Skeletal muscle satellite cell (primary cell): ENCODE data around the gene RRBP1. TPM values are rescaled to one million over a fixed set of nuclear protein-coding genes. Genes with fewer than 3 reads are reported as not detected.

Experiments used
- H3K27me3 ChIP-seq: 2 replicates; pipeline ENCODE4 v1.7.0; 2013; ENCODE audit warnings: low read length; ENCODE audit not compliant: control insufficient read depth, insufficient read depth
- H3K36me3 ChIP-seq: 2 replicates; pipeline ENCODE4 v1.7.0; 2013; ENCODE audit warnings: mild to moderate bottlenecking, control low read depth, low read length; ENCODE audit not compliant: insufficient read depth
- H3K4me1 ChIP-seq: 2 replicates; pipeline ENCODE4 v1.7.0; 2013; ENCODE audit warnings: low read length; ENCODE audit not compliant: control insufficient read depth, insufficient read depth
- H3K4me2 ChIP-seq: 2 replicates; pipeline ENCODE4 v1.7.0; 2013; ENCODE audit warnings: mild to moderate bottlenecking, low read length
- H3K4me3 ChIP-seq: 2 replicates; pipeline ENCODE4 v1.7.0; 2013; ENCODE audit warnings: low read length
- H3K9ac ChIP-seq: 2 replicates; pipeline ENCODE4 v1.7.0; 2013; ENCODE audit warnings: mild to moderate bottlenecking, low read depth, low read length, moderate library complexity
- H3K9me3 ChIP-seq: replicated peaks from 2 replicates; pipeline ENCODE4 v1.7.0; 2013; ENCODE audit warnings: mild to moderate bottlenecking, control low read depth, low read length
- total RNA-seq: library from RNA; depleted of rRNA; stranded (reverse); fragments of >200 nt; gene quantifications from 2 replicates; pipeline ENCODE4 v1.2.3, GENCODE V29; 2012; rRNA removed

Gene RRBP1
- 94.8 and 108 TPM in 2 replicates for total RNA-seq

- peaks cover 29% of the 10 kb centered on the region for H3K36me3 ChIP-seq
- peaks cover 30% of the 10 kb centered on the region for H3K27me3 ChIP-seq
- no peaks in the 10 kb centered on the region for H3K9me3 ChIP-seq
- H3K4me2 ChIP-seq: peak within 1 kb of the TSS; percentile 93
- peak within 1 kb of the TSS; percentile 98 for H3K4me3 ChIP-seq
- H3K4me1 ChIP-seq: peaks cover 22% of the 10 kb centered on the region
- peak within 1 kb of the TSS; percentile 98 for H3K9ac ChIP-seq
These were observed at the start of gene RRBP1 for GRCh38 chr20:17682103-17682888. TSS of gene RRBP1 (minus strand) at chr20:17682242. CDS start at chr20:17660507, 21,735 bp downstream.

GRCh38 chr20:17731233-17731632 is 49.2 kb upstream of the RRBP1 start:
- Histone ChIP-seq H3K4me2 (no peak overlapping the region), H3K4me1 (peaks cover 9% of the 10 kb centered on the region), H3K36me3 (no peaks in the 10 kb centered on the region), H3K9ac (no peak overlapping the region), H3K4me3 (no peak overlapping the region), H3K27me3 (peaks cover 5% of the 10 kb centered on the region), H3K9me3 (peaks cover 6% of the 10 kb centered on the region)

- no peaks in the 10 kb centered on the region for H3K9me3 ChIP-seq
- no peak overlapping the region for H3K9ac ChIP-seq
- no peak overlapping the region for H3K4me2 ChIP-seq
- H3K4me3 ChIP-seq: no peak overlapping the region
- H3K27me3 ChIP-seq: peaks cover 5% of the 10 kb centered on the region
- peaks cover 2% of the 10 kb centered on the region for H3K4me1 ChIP-seq
- no peaks in the 10 kb centered on the region for H3K36me3 ChIP-seq
These were observed 48.0 kb upstream of the RRBP1 start for GRCh38 chr20:17730071-17730470.

GRCh38 chr20:17728074-17728473 is 46.0 kb upstream of the RRBP1 start:
- no peaks in the 10 kb centered on the region for H3K36me3 ChIP-seq
- no peak overlapping the region for H3K4me3 ChIP-seq
- no peak overlapping the region for H3K9ac ChIP-seq
- H3K27me3 ChIP-seq: peaks cover 20% of the 10 kb centered on the region
- H3K4me2 ChIP-seq: no peak overlapping the region
- no peaks in the 10 kb centered on the region for H3K9me3 ChIP-seq
- no peaks in the 10 kb centered on the region for H3K4me1 ChIP-seq

GRCh38 chr20:17727351-17727750 is 45.3 kb upstream of the RRBP1 start:
- no peaks in the 10 kb centered on the region for H3K9me3 ChIP-seq
- no peaks in the 10 kb centered on the region for H3K4me1 ChIP-seq
- H3K36me3 ChIP-seq: no peaks in the 10 kb centered on the region
- H3K9ac ChIP-seq: no peak overlapping the region
- H3K4me2 ChIP-seq: no peak overlapping the region
- peaks cover 22% of the 10 kb centered on the region for H3K27me3 ChIP-seq
- no peak overlapping the region for H3K4me3 ChIP-seq

- no peak overlapping the region for H3K4me3 ChIP-seq
- no peaks in the 10 kb centered on the region for H3K4me1 ChIP-seq
- H3K27me3 ChIP-seq: peaks cover 24% of the 10 kb centered on the region
- H3K4me2 ChIP-seq: no peak overlapping the region
- no peaks in the 10 kb centered on the region for H3K9me3 ChIP-seq
- no peak overlapping the region for H3K9ac ChIP-seq
- H3K36me3 ChIP-seq: no peaks in the 10 kb centered on the region
These were observed 44.9 kb upstream of the RRBP1 start for GRCh38 chr20:17726902-17727301.

- Histone ChIP-seq H3K36me3 (no peaks in the 10 kb centered on the region), H3K4me1 (no peaks in the 10 kb centered on the region), H3K4me2 (no peak overlapping the region), H3K4me3 (no peak overlapping the region), H3K9ac (no peak overlapping the region), H3K9me3 (no peaks in the 10 kb centered on the region), H3K27me3 (peaks cover 29% of the 10 kb centered on the region)
These were observed 43.2 kb upstream of the RRBP1 start for GRCh38 chr20:17725094-17725835.

- Histone ChIP-seq H3K4me1 (no peaks in the 10 kb centered on the region), H3K27me3 (peaks cover 33% of the 10 kb centered on the region), H3K4me2 (no peak overlapping the region), H3K4me3 (no peak overlapping the region), H3K9ac (no peak overlapping the region), H3K36me3 (no peaks in the 10 kb centered on the region), H3K9me3 (no peaks in the 10 kb centered on the region)
These were observed 41.3 kb upstream of the RRBP1 start for GRCh38 chr20:17723301-17723691.

- Histone ChIP-seq H3K9me3 (no peaks in the 10 kb centered on the region), H3K4me2 (no peak overlapping the region), H3K27me3 (peaks cover 33% of the 10 kb centered on the region), H3K36me3 (no peaks in the 10 kb centered on the region), H3K9ac (no peak overlapping the region), H3K4me1 (no peaks in the 10 kb centered on the region), H3K4me3 (no peak overlapping the region)
These were observed 40.7 kb upstream of the RRBP1 start for GRCh38 chr20:17722493-17723300.

- no peak overlapping the region for H3K4me3 ChIP-seq
- no peaks in the 10 kb centered on the region for H3K4me1 ChIP-seq
- H3K9me3 ChIP-seq: no peaks in the 10 kb centered on the region
- H3K27me3 ChIP-seq: peaks cover 33% of the 10 kb centered on the region
- H3K36me3 ChIP-seq: no peaks in the 10 kb centered on the region
- H3K4me2 ChIP-seq: no peak overlapping the region
- H3K9ac ChIP-seq: no peak overlapping the region
These were observed 39.9 kb upstream of the RRBP1 start for GRCh38 chr20:17721802-17722486.

GRCh38 chr20:17720755-17721154 is 38.7 kb upstream of the RRBP1 start:
- Histone ChIP-seq H3K27me3 (peaks cover 33% of the 10 kb centered on the region), H3K9ac (no peak overlapping the region), H3K9me3 (no peaks in the 10 kb centered on the region), H3K4me3 (no peak overlapping the region), H3K4me1 (no peaks in the 10 kb centered on the region), H3K4me2 (no peak overlapping the region), H3K36me3 (no peaks in the 10 kb centered on the region)
